GM18907 (cell line): ENCODE measurements around the gene HABP4.

Source experiments
- ATAC-seq: cut with Tn5 transposase; IDR thresholded peaks from one replicate; pipeline ENCODE4 v1.9.1; 2021; ENCODE audit warnings: mild to moderate bottlenecking, moderate library complexity; ENCODE audit not compliant: unreplicated experiment

HABP4 gene

GRCh38 chr9:96435345-96435744, 14.6 kb upstream of the HABP4 start:
- ATAC-seq: no peak

GRCh38 chr9:96436063-96436455, 13.9 kb upstream of the HABP4 start:
- ATAC-seq: no peak

- no peak for ATAC-seq
These were observed 13.4 kb upstream of the HABP4 start for GRCh38 chr9:96436456-96437126.

- no peak for ATAC-seq
These were observed 12.5 kb upstream of the HABP4 start for GRCh38 chr9:96437454-96437853.

- no peak for ATAC-seq
These were observed 9.2 kb upstream of the HABP4 start for GRCh38 chr9:96440671-96441199.

GRCh38 chr9:96441798-96442445, 8.0 kb upstream of the HABP4 start:
- no peak for ATAC-seq

GRCh38 chr9:96442491-96442890, 7.5 kb upstream of the HABP4 start:
- ATAC-seq: no peak

- ATAC-seq: no peak
These were observed 2.6 kb upstream of the HABP4 start for GRCh38 chr9:96447406-96447805.

GRCh38 chr9:96448546-96449170, 1.3 kb upstream of the HABP4 start:
- ATAC-seq: no peak

- ATAC-seq: peak; percentile 27
These were observed 485 bp upstream of the HABP4 start for GRCh38 chr9:96449523-96449844.

GRCh38 chr9:96450613-96451528, 902 bp downstream of the HABP4 start:
- ATAC-seq: no peak

- no peak for ATAC-seq
These were observed 3.7 kb downstream of the HABP4 start for GRCh38 chr9:96453625-96454024.

GRCh38 chr9:96457266-96457665, 7.3 kb downstream of the HABP4 start:
- no peak for ATAC-seq

GRCh38 chr9:96458226-96458625, 8.3 kb downstream of the HABP4 start:
- ATAC-seq: no peak

- ATAC-seq: no peak
These were observed 9.5 kb downstream of the HABP4 start for GRCh38 chr9:96459268-96460007.

- ATAC-seq: no peak
These were observed 10.5 kb downstream of the HABP4 start for GRCh38 chr9:96460470-96460869.

- ATAC-seq: no peak
These were observed 10.9 kb downstream of the HABP4 start for GRCh38 chr9:96460882-96461281.

- ATAC-seq: no peak
These were observed 11.4 kb downstream of the HABP4 start for GRCh38 chr9:96461336-96461735.

- ATAC-seq: no peak
These were observed 12.6 kb downstream of the HABP4 start for GRCh38 chr9:96462541-96462940.

GRCh38 chr9:96464426-96464825, 14.5 kb downstream of the HABP4 start:
- no peak for ATAC-seq
